ENCODE measurements around the gene GLT6D1. TPM values are rescaled to one million over a fixed set of nuclear protein-coding genes. Genes with fewer than 3 reads are reported as not detected.

The GLT6D1 gene
- total and polyA plus RNA-seq, 2 of the 4 experiments (the other 2 are of a cell fraction), result not detected

GRCh38 chr9:135583688-135584011 is 55.7 kb downstream of the GLT6D1 start:
- Histone ChIP-seq H3K4ac (ENCODE audit: low read depth, low read length) (no peak overlapping the region), H4K5ac (ENCODE audit: low read depth, low read length) (no peak overlapping the region), H4K91ac (ENCODE audit: insufficient read depth, low read depth, low read length) (no peak overlapping the region), H3K9me3 (ENCODE audit: control insufficient read depth, insufficient read depth, low read length) (no peaks in the 10 kb centered on the region), H4K8ac (ENCODE audit: low read depth in 2 of 2, low read length in 2 of 2) (no peak overlapping the region), H3K9ac (ENCODE audit: low read depth, low read length) (no peak overlapping the region), H3K56ac (ENCODE audit: extremely low read depth, insufficient read depth, low read length) (no peak overlapping the region), H2BK15ac (ENCODE audit: low read depth, low read length) (no peak overlapping the region), H3K4me1 (ENCODE audit: control insufficient read depth, insufficient read depth, low read length) (no peaks in the 10 kb centered on the region), H3K14ac (replicated peaks; ENCODE audit: low read depth, low read length) (no peak overlapping the region), H3K23ac (ENCODE audit: low read depth, low read length) (no peak overlapping the region), H2AK9ac (replicated peaks; ENCODE audit: low read depth, low read length, poor library complexity) (no peak overlapping the region), H2BK5ac (ENCODE audit: low read depth, low read length, poor library complexity, severe bottlenecking) (no peak overlapping the region), H2AK5ac (ENCODE audit: low read depth, low read length) (no peak overlapping the region), H3K18ac (ENCODE audit: low read depth, low read length) (no peak overlapping the region), H3K4me2 (ENCODE audit: low read depth, low read length) (no peak overlapping the region), H2BK20ac (ENCODE audit: low read depth, low read length) (no peak overlapping the region), H3K36me3 (ENCODE audit: control insufficient read depth, insufficient read depth, low read length) (no peaks in the 10 kb centered on the region), H2AFZ (replicated peaks; ENCODE audit: low read length, poor library complexity) (no peak overlapping the region), H3K79me1 (ENCODE audit: low read depth in 1 of 2, low read length in 2 of 2) (no peaks in the 10 kb centered on the region), H2BK120ac (ENCODE audit: low read depth, low read length) (no peak overlapping the region), H3K4me3 (ENCODE audit: insufficient read depth, low read depth, low read length) (no peak overlapping the region), H3K27me3 (ENCODE audit: control insufficient read depth, insufficient read depth, low read length) (no peaks in the 10 kb centered on the region), H3K27ac (ENCODE audit: insufficient read depth, low read length) (no peak overlapping the region), H4K20me1 (ENCODE audit: insufficient read depth, low read length) (no peaks in the 10 kb centered on the region), H3K9me1 (ENCODE audit: insufficient read depth, low read length) (no peaks in the 10 kb centered on the region)
- dilution Hi-C loops (cut with HindIII; ENCODE audit: low sequenced_read_pairs, unreplicated experiment), result no loop called here
- ATAC-seq (ENCODE audit: low read depth) (no peak), DNase-seq (no peak)
- in situ Hi-C loops (cut with MboI; ENCODE audit: low sequenced_read_pairs), result no loop called here
- BruUV-seq (replicated peaks), result no TSS peak
- no peak for TF ChIP-seq RFX5 (IDR thresholded peaks at IDR 0.05; ENCODE audit: low read depth, low read length)
- TF ChIP-seq, protein P1, sequence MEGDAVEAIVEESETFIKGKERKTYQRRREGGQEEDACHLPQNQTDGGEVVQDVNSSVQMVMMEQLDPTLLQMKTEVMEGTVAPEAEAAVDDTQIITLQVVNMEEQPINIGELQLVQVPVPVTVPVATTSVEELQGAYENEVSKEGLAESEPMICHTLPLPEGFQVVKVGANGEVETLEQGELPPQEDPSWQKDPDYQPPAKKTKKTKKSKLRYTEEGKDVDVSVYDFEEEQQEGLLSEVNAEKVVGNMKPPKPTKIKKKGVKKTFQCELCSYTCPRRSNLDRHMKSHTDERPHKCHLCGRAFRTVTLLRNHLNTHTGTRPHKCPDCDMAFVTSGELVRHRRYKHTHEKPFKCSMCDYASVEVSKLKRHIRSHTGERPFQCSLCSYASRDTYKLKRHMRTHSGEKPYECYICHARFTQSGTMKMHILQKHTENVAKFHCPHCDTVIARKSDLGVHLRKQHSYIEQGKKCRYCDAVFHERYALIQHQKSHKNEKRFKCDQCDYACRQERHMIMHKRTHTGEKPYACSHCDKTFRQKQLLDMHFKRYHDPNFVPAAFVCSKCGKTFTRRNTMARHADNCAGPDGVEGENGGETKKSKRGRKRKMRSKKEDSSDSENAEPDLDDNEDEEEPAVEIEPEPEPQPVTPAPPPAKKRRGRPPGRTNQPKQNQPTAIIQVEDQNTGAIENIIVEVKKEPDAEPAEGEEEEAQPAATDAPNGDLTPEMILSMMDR (conservative IDR thresholded peaks at IDR 0.05; ENCODE audit: low read depth, low read length), result no peak
- TF ChIP-seq SMC3 (IDR thresholded peaks at IDR 0.05; ENCODE audit: low read depth, low read length), result no peak
- no peak for TF ChIP-seq RCOR1 (IDR thresholded peaks at IDR 0.05; ENCODE audit: insufficient replicate concordance, low read length)
- no peak for TF ChIP-seq CEBPB (IDR thresholded peaks at IDR 0.05; ENCODE audit: low read depth, low read length)
- TF ChIP-seq BHLHE40 (IDR thresholded peaks at IDR 0.05; ENCODE audit: low read depth, low read length), result no peak
- TF ChIP-seq CHD1 (IDR thresholded peaks at IDR 0.05; ENCODE audit: low read depth, low read length), result no peak
- no peak for TF ChIP-seq MXI1 (IDR thresholded peaks at IDR 0.05; ENCODE audit: borderline replicate concordance, low read depth, low read length)
- TF ChIP-seq MAZ (IDR thresholded peaks at IDR 0.05; ENCODE audit: borderline replicate concordance, low read depth, low read length), result no peak
- no peak for TF ChIP-seq POLR2A (IDR thresholded peaks at IDR 0.05; ENCODE audit: low read depth, low read length)
- no peak for TF ChIP-seq NFE2L2 (IDR thresholded peaks at IDR 0.05; ENCODE audit: low read depth, low read length)
- TF ChIP-seq USF2 (IDR thresholded peaks at IDR 0.05; ENCODE audit: low read depth, low read length), result no peak
- no peak for TF ChIP-seq MAFK (IDR thresholded peaks at IDR 0.05; ENCODE audit: low read depth, low read length)
- TF ChIP-seq RAD21 (IDR thresholded peaks at IDR 0.05; ENCODE audit: low read length), result no peak
- TF ChIP-seq, protein P2, sequence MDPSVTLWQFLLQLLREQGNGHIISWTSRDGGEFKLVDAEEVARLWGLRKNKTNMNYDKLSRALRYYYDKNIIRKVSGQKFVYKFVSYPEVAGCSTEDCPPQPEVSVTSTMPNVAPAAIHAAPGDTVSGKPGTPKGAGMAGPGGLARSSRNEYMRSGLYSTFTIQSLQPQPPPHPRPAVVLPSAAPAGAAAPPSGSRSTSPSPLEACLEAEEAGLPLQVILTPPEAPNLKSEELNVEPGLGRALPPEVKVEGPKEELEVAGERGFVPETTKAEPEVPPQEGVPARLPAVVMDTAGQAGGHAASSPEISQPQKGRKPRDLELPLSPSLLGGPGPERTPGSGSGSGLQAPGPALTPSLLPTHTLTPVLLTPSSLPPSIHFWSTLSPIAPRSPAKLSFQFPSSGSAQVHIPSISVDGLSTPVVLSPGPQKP (IDR thresholded peaks at IDR 0.05; ENCODE audit: borderline replicate concordance, low read depth, low read length), result no peak
- TF ChIP-seq FOS (IDR thresholded peaks at IDR 0.05; ENCODE audit: low read depth, low read length), result no peak
- intact Hi-C loops (cut with micrococcal nuclease), result no loop called here
- ChIA-PET POLR2A (ENCODE audit: unreplicated experiment) (no interaction called here), CTCF (no interaction called here)
- 67% methylated on average over 1 of the region's 16 CpGs; no CpG with 5 or more reads in 1 of the 2 experiments for WGBS, 2 experiments (ENCODE audit: extremely low coverage in 2 of 2, insufficient read length in 1 of 2)

Measured in IMR-90 (cell line).